ENCODE data around the gene AGR2. TPM values are rescaled to one million over a fixed set of nuclear protein-coding genes. Genes with fewer than 3 reads are reported as not detected.

The AGR2 gene
- polyA plus RNA-seq, 1 experiment, result 0.60 TPM

GRCh38 chr7:16826060-16826459, 21.3 kb upstream of the AGR2 start:
- DNase-seq (ENCODE audit: low read depth, low spot score), result no peak
- CTCF ChIA-PET, result no interaction called here
- Histone ChIP-seq H3K27me3 (ENCODE audit: control insufficient read depth, insufficient read depth, low read length) (no peaks in the 10 kb centered on the region), H3K4me3 (ENCODE audit: low read depth, low read length) (no peak overlapping the region), H3K27ac (ENCODE audit: low read depth, low read length) (no peak overlapping the region), H3K9me3 (ENCODE audit: control insufficient read depth, insufficient read depth, low read length) (no peaks in the 10 kb centered on the region)
- TF ChIP-seq, protein P1, sequence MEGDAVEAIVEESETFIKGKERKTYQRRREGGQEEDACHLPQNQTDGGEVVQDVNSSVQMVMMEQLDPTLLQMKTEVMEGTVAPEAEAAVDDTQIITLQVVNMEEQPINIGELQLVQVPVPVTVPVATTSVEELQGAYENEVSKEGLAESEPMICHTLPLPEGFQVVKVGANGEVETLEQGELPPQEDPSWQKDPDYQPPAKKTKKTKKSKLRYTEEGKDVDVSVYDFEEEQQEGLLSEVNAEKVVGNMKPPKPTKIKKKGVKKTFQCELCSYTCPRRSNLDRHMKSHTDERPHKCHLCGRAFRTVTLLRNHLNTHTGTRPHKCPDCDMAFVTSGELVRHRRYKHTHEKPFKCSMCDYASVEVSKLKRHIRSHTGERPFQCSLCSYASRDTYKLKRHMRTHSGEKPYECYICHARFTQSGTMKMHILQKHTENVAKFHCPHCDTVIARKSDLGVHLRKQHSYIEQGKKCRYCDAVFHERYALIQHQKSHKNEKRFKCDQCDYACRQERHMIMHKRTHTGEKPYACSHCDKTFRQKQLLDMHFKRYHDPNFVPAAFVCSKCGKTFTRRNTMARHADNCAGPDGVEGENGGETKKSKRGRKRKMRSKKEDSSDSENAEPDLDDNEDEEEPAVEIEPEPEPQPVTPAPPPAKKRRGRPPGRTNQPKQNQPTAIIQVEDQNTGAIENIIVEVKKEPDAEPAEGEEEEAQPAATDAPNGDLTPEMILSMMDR (IDR thresholded peaks at IDR 0.05; ENCODE audit: low read depth, low read length), result no peak
- POLR2A ChIA-PET, result no interaction called here

- ChIA-PET POLR2A (no interaction called here), CTCF (no interaction called here)
- TF ChIP-seq, protein P1 (IDR thresholded peaks at IDR 0.05; ENCODE audit: low read depth, low read length), result no peak
Measured at GRCh38 chr7:16822029-16822428, 17.2 kb upstream of the AGR2 start.

GRCh38 chr7:16818732-16819131, 13.9 kb upstream of the AGR2 start:
- H3K27me3 ChIP-seq (ENCODE audit: control insufficient read depth, insufficient read depth, low read length), result no peaks in the 10 kb centered on the region
- ChIA-PET CTCF (interaction anchor here (0.7 kb wide), 1 partner anchor 1361 kb away, joined by 4 read pairs; no protein-coding TSS in a partner anchor), POLR2A (no interaction called here)
- no peak overlapping the region for H3K27ac ChIP-seq (ENCODE audit: low read depth, low read length)
- H3K9me3 ChIP-seq (ENCODE audit: control insufficient read depth, insufficient read depth, low read length), result no peaks in the 10 kb centered on the region
- TF ChIP-seq, protein P1 (IDR thresholded peaks at IDR 0.05; ENCODE audit: low read depth, low read length), result no peak
- no peak overlapping the region for H3K4me3 ChIP-seq (ENCODE audit: low read depth, low read length)
- DNase-seq (ENCODE audit: low read depth, low spot score), result no peak

More at GRCh38 chr7:16822029-16822428, 17.2 kb upstream of the AGR2 start:
- Histone ChIP-seq H3K4me3 (ENCODE audit: low read depth, low read length) (no peak overlapping the region), H3K27ac (ENCODE audit: low read depth, low read length) (no peak overlapping the region), H3K9me3 (ENCODE audit: control insufficient read depth, insufficient read depth, low read length) (no peaks in the 10 kb centered on the region), H3K27me3 (ENCODE audit: control insufficient read depth, insufficient read depth, low read length) (no peaks in the 10 kb centered on the region)
- no peak for DNase-seq (ENCODE audit: low read depth, low spot score)

DNA sequence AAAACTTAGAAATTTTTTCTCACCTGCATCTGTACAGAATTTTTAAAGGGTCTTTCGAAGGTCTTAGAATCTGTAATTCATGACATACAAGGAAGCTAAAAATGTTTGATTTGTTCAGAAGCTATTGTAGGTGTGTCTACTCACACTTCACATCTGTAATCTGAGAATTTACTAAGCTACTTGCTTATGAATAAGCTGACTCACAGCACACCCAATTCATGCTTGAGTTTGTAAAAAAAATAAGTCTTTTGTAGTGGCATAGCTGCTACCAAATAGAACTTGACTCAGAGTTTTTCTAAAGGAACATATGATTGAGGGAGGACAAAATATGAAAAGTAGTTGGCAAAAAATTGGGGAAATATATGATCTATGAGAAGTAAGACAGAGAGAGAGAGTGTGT, 12.7 kb upstream of the AGR2 start:
- ChIA-PET CTCF (interaction anchor here (0.7 to 1.1 kb wide), 4 partner anchors 13 to 104 kb away, joined by 3 read pairs; partner anchors contain the start of gene AGR2), POLR2A (interaction anchor here (0.6 kb wide), 1 partner anchor 15 kb away, joined by 3 read pairs; no protein-coding TSS in a partner anchor)
- DNase-seq (ENCODE audit: low read depth, low spot score), result no peak
- TF ChIP-seq, protein P1 (IDR thresholded peaks at IDR 0.05; ENCODE audit: low read depth, low read length), result no peak
- H3K27me3 ChIP-seq (ENCODE audit: control insufficient read depth, insufficient read depth, low read length), result no peaks in the 10 kb centered on the region
- H3K27ac ChIP-seq (ENCODE audit: low read depth, low read length), result no peak overlapping the region
- no peaks in the 10 kb centered on the region for H3K9me3 ChIP-seq (ENCODE audit: control insufficient read depth, insufficient read depth, low read length)
- H3K4me3 ChIP-seq (ENCODE audit: low read depth, low read length), result no peak overlapping the region

- TF ChIP-seq, protein P1 (IDR thresholded peaks at IDR 0.05; ENCODE audit: low read depth, low read length), result no peak
- Histone ChIP-seq H3K4me3 (ENCODE audit: low read depth, low read length) (no peak overlapping the region), H3K9me3 (ENCODE audit: control insufficient read depth, insufficient read depth, low read length) (no peaks in the 10 kb centered on the region), H3K27ac (ENCODE audit: low read depth, low read length) (no peak overlapping the region), H3K27me3 (ENCODE audit: control insufficient read depth, insufficient read depth, low read length) (no peaks in the 10 kb centered on the region)
- POLR2A ChIA-PET, result no interaction called here
- CTCF ChIA-PET, result interaction anchor here (0.6 to 1.1 kb wide), 2 partner anchors 12 to 166 kb away, joined by 3 to 5 read pairs; partner anchors contain the start of gene AGR2
- no peak for DNase-seq (ENCODE audit: low read depth, low spot score)
Measured at GRCh38 chr7:16816824-16817223, 12.0 kb upstream of the AGR2 start.

All from AG04450 (cell line).